Measurements from ENCODE around the gene ANKRD18A.

- TF ChIP-seq EZH2 (IDR thresholded peaks at IDR 0.05; ENCODE audit: borderline replicate concordance, insufficient read depth, low read depth, low read length, poor library complexity, severe bottlenecking) = no peak
- TF ChIP-seq CTCF (IDR thresholded peaks at IDR 0.05) = no peak
Measured at GRCh38 chr9:38644601-38645000, 24.2 kb upstream of the ANKRD18A start.
